Esophagus muscularis mucosa (tissue), 4 donors: ENCODE measurements around the gene CAPZB. TPM values are rescaled to one million over a fixed set of nuclear protein-coding genes. Genes with fewer than 3 reads are reported as not detected.

ENCODE experiments used
- DNase-seq: peaks from one replicate; pipeline ENCODE4 v3.0.0-alpha.2; 2017; ENCODE audit errors: extremely low spot score
- H3K27ac ChIP-seq, 4 donors: fragments of 200-600 bp; sonication (generic); replicated peaks in 1 of 4; 1 replicate in 3 of 4; 2 replicates in 1 of 4; pipeline ENCODE4 v1.5.1; 2016 to 2019; ENCODE audit warnings: mild to moderate bottlenecking in 1 of 4
- H3K27me3 ChIP-seq, 4 donors: fragments of 200-600 bp; sonication (generic); one replicate each; pipeline versions ENCODE4 v1.5.1 to v1.6.0; 2016 to 2019
- H3K36me3 ChIP-seq, 4 donors: fragments of 200-600 bp; sonication (generic); one replicate each; pipeline ENCODE4 v1.5.1; 2016 to 2019
- H3K4me1 ChIP-seq, 4 donors: fragments of 200-600 bp; sonication (generic); one replicate each; pipeline ENCODE4 v1.5.1; 2016 to 2019
- H3K4me3 ChIP-seq, 4 donors: fragments of 200-600 bp; sonication (generic); 1 replicate in 2 of 4; 2 replicates in 2 of 4; pipeline ENCODE4 v1.5.1; 2016 to 2019; ENCODE audit warnings: mild to moderate bottlenecking in 4 of 4, moderate library complexity in 1 of 4
- H3K9me3 ChIP-seq, 4 donors: fragments of 200-600 bp; sonication (generic); 1 replicate in 3 of 4; 2 replicates in 1 of 4; pipeline ENCODE4 v1.5.1; 2016 to 2019
- EP300 ChIP-seq: sonication (generic); formaldehyde crosslinking; IDR thresholded peaks from one replicate; pipeline ENCODE4 v1.6.1; 2017; ENCODE audit warnings: antibody characterized with exemption
- POLR2A ChIP-seq: fragments of 450-650 bp; IDR thresholded peaks from one replicate; pipeline ENCODE4 v1.6.1; 2017; ENCODE audit warnings: antibody characterized with exemption, moderate library complexity, mild to moderate bottlenecking, low read depth
- POLR2AphosphoS5 ChIP-seq, 2 donors: sonication (generic); formaldehyde crosslinking; IDR thresholded peaks; one replicate each; pipeline ENCODE4 v1.6.1; 2017; ENCODE audit warnings: antibody characterized with exemption in 2 of 2
- WGBS: methylation state at CpG from one replicate; pipeline ENCODE4 v1.1.5; 2018; 5-methylcytosine and 5-hydroxymethylcytosine counted together
- intact Hi-C: fragments of 100-400 bp; cut with DNase I; formaldehyde crosslinking; loops from one replicate; pipeline ENCODE4 v1.15.1; 2023
- total RNA-seq, 4 donors: library from RNA; depleted of rRNA; stranded (reverse); fragments of >200 nt; gene quantifications; one replicate each; pipeline versions ENCODE4 v1.1.0 to v1.2.1, GENCODE V29; 2016
- TF ChIP-seq, protein P1 (sequence below), 3 experiments: fragments of 200-600 bp in 2 of 3; fragments of 450-650 bp in 1 of 3; sonication (generic) in 2 of 3; IDR thresholded peaks; one replicate each; pipeline ENCODE4 v1.5.1; 2017 to 2019; ENCODE audit warnings: antibody characterized with exemption in 3 of 3, mild to moderate bottlenecking in 2 of 3, moderate library complexity in 1 of 3

CAPZB gene
- total RNA-seq, 4 donors from 2014 or later = 186 to 261 (median 203) TPM

DNA sequence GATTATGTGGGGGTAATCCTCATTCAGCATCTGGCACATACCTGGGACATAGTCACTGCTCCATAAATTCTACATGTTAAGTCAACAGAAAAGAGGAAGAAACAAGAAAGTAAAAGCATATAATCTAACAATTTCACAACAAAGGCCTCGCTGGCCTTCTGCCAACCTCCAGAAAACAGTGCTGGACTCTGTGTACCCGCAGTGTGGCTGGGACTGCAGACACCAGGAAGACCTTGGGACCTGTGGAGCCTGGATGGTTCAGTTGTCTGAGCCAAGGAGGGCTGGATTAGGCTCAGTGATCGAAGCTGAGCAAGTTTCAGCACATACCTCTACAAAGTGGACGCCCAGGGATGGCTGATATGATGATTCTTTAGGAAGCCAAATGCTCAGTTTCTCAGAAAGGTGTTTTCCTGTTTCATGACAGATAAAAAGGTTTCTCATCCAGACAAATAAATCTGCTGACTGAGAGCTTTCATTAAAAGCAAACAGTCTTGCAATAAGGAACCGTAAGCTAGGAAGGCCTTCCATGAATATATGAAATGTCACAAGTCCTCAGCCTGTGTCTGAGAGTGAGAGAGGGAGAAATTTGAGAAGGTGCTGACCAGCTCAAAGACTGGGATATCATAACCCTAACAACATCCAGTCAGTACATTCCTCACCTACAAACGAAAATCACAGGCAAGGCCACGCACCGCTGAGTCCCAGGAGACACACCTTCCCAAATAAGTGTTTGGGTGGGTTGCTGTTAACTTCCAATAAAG is 48.4 kb downstream of the CAPZB start:
- Histone ChIP-seq H3K4me1 (peaks cover 98 to 100% (median 100%) of the 10 kb centered on the region in 4 donors), H3K27ac (peak overlapping the region; percentile 88 to 97 (median 92)), H3K36me3 (no peaks in the 10 kb centered on the region), H3K4me3 (peak overlapping the region in 1 of 4 donors; percentile 0), H3K27me3 (no peaks in the 10 kb centered on the region), H3K9me3 (no peaks in the 10 kb centered on the region)
- 35% methylated on average over 8 of the region's 8 CpGs for WGBS
- DNase-seq = peak; percentile 96
- TF ChIP-seq POLR2AphosphoS5 (IDR thresholded peaks at IDR 0.05) = peak in 1 of 2 donors; percentile 53
- TF ChIP-seq POLR2A = no peak
- TF ChIP-seq EP300 = no peak
- intact Hi-C loops = no loop called here

DNA sequence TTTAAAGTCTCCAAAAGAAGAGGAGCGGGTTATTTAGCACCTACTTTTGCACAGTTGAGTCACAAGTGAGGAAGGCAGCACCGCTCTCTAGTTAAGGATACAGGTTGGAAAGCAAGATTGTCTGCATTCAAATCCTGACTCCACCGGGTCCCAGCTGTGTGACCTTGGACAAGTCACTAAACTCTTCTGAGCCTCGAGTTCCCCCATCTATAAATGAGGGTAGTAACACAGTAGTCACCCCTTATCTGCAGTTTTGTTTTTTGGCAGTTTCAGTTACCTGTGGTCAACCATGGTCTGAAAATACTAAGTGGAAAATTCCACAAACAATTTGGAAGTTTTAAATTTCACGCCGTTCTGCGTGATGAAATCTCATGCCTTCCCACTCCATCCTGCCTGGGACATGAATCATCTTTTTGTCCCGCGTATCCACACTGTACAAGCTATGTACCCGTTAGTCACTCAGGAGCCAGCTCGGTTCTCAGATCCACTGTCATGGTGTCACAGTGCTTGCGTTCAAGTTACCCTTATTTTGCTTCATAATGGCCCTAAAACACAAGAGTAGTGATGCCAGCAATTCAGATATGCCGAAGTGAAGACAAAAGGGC is 49.4 kb downstream of the CAPZB start:
- H3K4me1 ChIP-seq = peaks cover 93 to 100% (median 100%) of the 10 kb centered on the region in 4 donors
- H3K4me3 ChIP-seq = peak overlapping the region in 2 of 4 donors; percentile 7 to 19
- WGBS = 69% methylated on average over 13 of the region's 13 CpGs
- intact Hi-C loops = no loop called here
- no peak for DNase-seq
- no peaks in the 10 kb centered on the region for H3K9me3 ChIP-seq
- H3K36me3 ChIP-seq = no peaks in the 10 kb centered on the region
- no peaks in the 10 kb centered on the region for H3K27me3 ChIP-seq
- H3K27ac ChIP-seq = peak overlapping the region; percentile 88 to 97 (median 92)
- TF ChIP-seq, protein P1, sequence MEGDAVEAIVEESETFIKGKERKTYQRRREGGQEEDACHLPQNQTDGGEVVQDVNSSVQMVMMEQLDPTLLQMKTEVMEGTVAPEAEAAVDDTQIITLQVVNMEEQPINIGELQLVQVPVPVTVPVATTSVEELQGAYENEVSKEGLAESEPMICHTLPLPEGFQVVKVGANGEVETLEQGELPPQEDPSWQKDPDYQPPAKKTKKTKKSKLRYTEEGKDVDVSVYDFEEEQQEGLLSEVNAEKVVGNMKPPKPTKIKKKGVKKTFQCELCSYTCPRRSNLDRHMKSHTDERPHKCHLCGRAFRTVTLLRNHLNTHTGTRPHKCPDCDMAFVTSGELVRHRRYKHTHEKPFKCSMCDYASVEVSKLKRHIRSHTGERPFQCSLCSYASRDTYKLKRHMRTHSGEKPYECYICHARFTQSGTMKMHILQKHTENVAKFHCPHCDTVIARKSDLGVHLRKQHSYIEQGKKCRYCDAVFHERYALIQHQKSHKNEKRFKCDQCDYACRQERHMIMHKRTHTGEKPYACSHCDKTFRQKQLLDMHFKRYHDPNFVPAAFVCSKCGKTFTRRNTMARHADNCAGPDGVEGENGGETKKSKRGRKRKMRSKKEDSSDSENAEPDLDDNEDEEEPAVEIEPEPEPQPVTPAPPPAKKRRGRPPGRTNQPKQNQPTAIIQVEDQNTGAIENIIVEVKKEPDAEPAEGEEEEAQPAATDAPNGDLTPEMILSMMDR (IDR thresholded peaks at IDR 0.05) = no peak
- peak in 1 of 2 donors; percentile 35 for TF ChIP-seq POLR2AphosphoS5 (IDR thresholded peaks at IDR 0.05)
- no peak for TF ChIP-seq EP300
- no peak for TF ChIP-seq POLR2A

GRCh38 chr1:19435181-19435580 is 50.2 kb downstream of the CAPZB start:
- intact Hi-C loops = no loop called here
- H3K4me3 ChIP-seq = peak overlapping the region in 2 of 4 donors; percentile 7 to 19
- DNase-seq = no peak
- no peak for TF ChIP-seq POLR2A
- TF ChIP-seq POLR2AphosphoS5 (IDR thresholded peaks at IDR 0.05) = peak in 1 of 2 donors; percentile 75
- TF ChIP-seq, protein P1 (IDR thresholded peaks at IDR 0.05) = no peak
- peaks cover 93 to 100% (median 100%) of the 10 kb centered on the region in 4 donors for H3K4me1 ChIP-seq
- peak overlapping the region; percentile 88 to 97 (median 92) for H3K27ac ChIP-seq
- H3K27me3 ChIP-seq = no peaks in the 10 kb centered on the region
- WGBS = 25% methylated on average over 4 of the region's 4 CpGs
- H3K9me3 ChIP-seq = no peaks in the 10 kb centered on the region
- H3K36me3 ChIP-seq = no peaks in the 10 kb centered on the region

GRCh38 chr1:19433719-19433998 is 51.7 kb downstream of the CAPZB start:
- intact Hi-C loops = no loop called here
- H3K27me3 ChIP-seq = no peaks in the 10 kb centered on the region
- no peak for DNase-seq
- H3K4me1 ChIP-seq = peaks cover 93 to 100% (median 100%) of the 10 kb centered on the region in 4 donors
- TF ChIP-seq POLR2AphosphoS5 (IDR thresholded peaks at IDR 0.05) = no peak
- no peak for TF ChIP-seq EP300
- TF ChIP-seq POLR2A = no peak
- TF ChIP-seq, protein P1 (IDR thresholded peaks at IDR 0.05) = no peak
- H3K36me3 ChIP-seq = no peaks in the 10 kb centered on the region
- H3K4me3 ChIP-seq = no peak overlapping the region
- no peaks in the 10 kb centered on the region for H3K9me3 ChIP-seq
- H3K27ac ChIP-seq = peak overlapping the region; percentile 88 to 97 (median 92)
- WGBS = 53% methylated on average over 2 of the region's 2 CpGs

GRCh38 chr1:19432943-19433718 is 52.2 kb downstream of the CAPZB start:
- H3K27me3 ChIP-seq = no peaks in the 10 kb centered on the region
- peaks cover 93 to 100% (median 100%) of the 10 kb centered on the region in 4 donors for H3K4me1 ChIP-seq
- peak overlapping the region; percentile 88 to 97 (median 92) for H3K27ac ChIP-seq
- no peaks in the 10 kb centered on the region for H3K9me3 ChIP-seq
- H3K4me3 ChIP-seq = no peak overlapping the region
- no peak for DNase-seq
- intact Hi-C loops = no loop called here
- H3K36me3 ChIP-seq = no peaks in the 10 kb centered on the region
- TF ChIP-seq POLR2A (no peak), EP300 (peak; percentile 83), POLR2AphosphoS5 (IDR thresholded peaks at IDR 0.05) (peak in 1 of 2 donors; percentile 78)
- TF ChIP-seq, protein P1 (IDR thresholded peaks at IDR 0.05) = no peak
- WGBS = 38% methylated on average over 14 of the region's 15 CpGs
